Putamen (tissue), 1 donor: ENCODE results near the gene METTL9.
"Not testable (repeated sequence)": the region's sequence is repeated elsewhere in the genome, so short reads cannot be mapped to it uniquely, and the experiment has no call there.

Experiments
- DNase-seq: peaks from one replicate; pipeline ENCODE4 v3.0.0-alpha.2; 2016; ENCODE audit warnings: low spot score

Gene METTL9

GRCh38 chr16:21599122-21600030 is at the start of gene METTL9:
METTL9 (plus strand) TSS chr16:21599577; CDS start chr16:21599734, 157 bp downstream.
- DNase-seq = peak; percentile 96

DNA sequence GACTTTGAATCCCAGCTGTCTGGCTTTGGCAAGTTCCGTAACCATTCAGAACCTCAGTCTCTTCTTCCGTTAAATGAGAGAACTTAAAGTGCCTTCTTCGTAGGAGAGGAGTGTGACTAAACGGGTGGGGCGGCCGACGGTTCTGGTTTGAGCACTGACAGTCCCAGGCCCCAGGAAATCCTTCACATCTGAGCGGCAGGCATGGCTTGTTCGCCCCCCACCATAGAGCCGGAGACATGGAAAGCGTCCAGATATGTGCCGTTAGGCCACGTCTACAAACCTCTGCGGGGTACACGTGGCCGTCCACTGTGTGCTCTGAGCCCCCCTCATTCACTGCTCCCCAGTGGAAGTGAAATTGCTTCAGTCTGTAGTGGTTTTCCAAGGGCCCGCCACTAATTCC is 49.4 kb upstream of the METTL9 start:
- DNase-seq = not testable (repeated sequence)

GRCh38 chr16:21550435-21550834 is 48.9 kb upstream of the METTL9 start:
- DNase-seq = not testable (repeated sequence)

GRCh38 chr16:21551076-21551475 is 48.3 kb upstream of the METTL9 start:
- not testable (repeated sequence) for DNase-seq

GRCh38 chr16:21551600-21551999 is 47.8 kb upstream of the METTL9 start:
- DNase-seq = not testable (repeated sequence)

GRCh38 chr16:21553481-21554296 is 45.7 kb upstream of the METTL9 start:
- DNase-seq = not testable (repeated sequence)

DNA sequence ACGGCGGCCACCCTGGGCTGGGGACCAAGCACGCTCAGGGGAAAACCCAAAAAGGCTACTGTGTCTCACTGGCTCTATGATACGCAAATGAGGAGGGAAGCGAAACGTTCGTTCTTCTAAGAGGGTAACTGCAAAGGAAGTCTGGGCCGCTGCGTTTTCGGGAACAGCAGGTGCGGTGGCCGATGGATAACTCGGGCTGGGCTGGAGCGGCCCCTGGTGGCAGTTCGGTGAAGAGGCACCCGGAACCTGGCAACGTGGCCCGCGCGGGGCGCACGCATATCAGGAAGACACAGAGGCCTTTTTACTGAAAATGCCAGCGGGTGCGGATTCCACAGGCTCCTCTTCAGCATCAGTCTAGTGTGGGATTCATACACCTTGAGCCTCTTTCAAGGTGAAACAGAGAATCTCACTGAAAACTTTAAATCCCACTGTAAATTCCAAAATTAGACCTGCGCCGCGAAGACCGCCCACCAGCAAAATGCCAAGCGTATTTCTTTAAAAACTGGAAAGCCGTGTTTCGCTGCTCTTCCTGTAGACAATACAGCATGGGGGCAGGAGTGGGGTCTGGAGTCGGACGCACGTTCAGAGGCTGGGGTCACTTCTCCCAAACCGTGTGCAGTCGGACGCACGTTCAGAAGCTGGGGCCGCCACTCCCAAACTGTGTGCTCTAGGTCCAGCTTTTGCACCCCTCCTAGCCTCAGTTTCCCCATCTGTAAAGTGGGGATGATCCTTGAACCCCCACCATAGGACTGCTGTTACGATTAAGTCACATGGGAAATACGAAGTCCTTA is 44.4 kb upstream of the METTL9 start:
- peak; percentile 85 for DNase-seq

- not testable (repeated sequence) for DNase-seq
Measured at GRCh38 chr16:21555621-21556020, 43.8 kb upstream of the METTL9 start.

DNA sequence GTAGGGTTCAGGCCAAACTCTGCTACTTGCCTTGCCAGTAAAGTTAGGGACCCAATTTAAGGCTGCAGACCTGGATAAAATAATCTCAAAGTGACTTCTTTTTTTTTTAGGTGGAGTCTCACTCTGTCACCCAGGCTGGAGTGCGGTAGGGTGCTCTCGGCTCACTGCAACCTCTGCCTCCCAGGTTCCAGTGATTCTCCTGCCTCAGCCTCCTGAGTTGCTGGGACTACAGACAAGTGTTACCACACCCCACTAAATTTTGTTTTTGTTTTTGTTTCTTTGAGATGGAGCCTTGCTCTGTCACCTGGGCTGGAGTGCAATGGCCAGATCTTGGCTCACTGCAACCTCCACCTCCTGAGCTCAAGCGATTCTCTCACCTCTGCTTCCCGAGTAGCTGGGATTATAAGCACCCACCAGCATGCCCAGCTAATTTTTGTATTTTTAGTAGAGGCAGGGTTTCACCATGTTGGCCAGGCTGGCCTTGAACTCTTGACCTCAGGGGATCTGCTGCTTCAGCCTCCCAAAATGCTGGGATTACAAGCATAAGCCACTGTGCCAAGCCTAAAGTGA is 43.3 kb upstream of the METTL9 start:
- DNase-seq = not testable (repeated sequence)

DNA sequence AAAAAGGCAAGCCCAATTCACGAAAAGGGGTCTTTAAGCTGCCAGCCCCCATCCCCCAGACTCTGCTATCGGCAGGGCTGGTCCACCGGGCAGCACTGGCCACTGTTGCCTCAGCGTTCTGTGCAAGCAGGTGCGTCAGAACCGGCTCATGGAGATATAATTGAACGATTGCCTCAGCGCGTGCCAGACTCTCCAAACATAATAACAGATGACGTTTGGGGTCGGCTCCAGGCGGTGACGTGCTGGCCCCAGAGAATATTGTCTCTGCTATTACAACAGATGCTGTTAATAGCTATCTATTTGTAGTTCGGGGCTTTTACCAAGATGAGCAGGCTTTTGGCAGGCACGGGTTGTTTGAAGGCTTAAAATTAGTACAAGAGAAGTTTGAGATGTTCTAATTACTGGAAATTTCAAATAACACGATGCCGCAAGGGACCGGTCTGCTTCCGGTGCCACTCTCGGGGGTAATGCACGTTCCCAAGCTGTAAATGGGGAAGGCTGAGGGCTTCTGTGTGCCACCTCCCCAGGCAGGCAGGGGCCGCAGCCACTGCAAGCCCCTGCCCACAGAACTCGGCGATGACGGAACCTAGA is 42.6 kb upstream of the METTL9 start:
- DNase-seq = not testable (repeated sequence)

DNA sequence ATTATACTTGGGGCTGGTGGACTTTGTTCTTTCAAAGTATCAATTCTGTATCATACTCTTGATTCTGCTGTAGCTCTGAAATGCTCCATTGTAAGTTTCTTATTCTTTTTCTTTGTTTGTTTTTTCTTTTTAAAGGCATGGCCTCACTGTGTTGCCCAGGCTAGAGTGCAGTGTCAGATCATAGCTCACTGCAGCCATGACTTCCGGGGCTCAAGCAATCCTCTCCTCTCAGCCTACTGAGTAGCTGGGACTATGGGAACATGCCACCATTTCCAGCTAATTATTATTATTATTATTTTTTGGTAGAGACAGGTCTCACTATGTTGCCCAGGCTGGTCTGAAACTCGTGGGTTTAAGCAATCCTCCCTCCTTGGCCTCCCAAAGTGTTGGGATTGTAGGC is 38.9 kb upstream of the METTL9 start:
- DNase-seq = no peak

DNA sequence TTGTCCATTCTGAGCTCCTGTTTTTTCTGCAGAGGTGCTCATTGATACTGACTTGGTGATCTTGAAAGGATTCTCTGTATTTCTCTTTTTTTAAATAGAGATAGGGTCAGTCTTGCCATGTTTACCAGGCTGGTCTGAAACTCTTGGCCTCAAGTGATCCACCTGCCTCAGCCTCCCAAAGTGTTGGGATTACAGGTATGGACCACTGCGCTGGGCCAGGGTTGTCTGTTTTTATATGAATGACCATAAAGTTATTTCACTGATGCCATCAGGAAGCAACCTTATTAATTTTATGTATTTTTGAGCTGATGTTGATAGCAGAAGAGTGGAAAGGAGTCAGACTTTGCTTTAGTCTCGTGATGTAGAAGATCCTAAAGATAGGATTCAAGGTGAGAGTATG is 35.7 kb upstream of the METTL9 start:
- no peak for DNase-seq

DNA sequence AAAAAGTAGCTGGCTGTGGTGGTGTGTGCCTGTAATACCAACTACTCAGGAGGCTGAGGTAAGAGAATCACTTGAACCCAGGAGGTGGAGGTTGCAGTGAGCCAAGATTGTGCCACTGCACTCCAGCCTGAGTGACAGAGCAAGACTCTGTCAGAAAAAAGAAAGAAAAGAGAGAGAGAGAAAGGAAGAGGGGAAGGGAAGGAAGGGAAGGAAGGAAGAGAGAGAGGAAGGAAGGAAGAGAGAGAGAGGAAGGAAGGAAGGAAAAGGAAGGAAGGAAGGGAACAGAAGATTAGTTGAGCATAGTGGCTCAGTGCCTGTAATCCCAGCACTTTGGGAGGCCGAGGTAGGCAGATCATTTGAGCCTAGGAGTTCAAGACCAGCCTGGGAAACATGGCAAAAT is 35.0 kb upstream of the METTL9 start:
- not testable (repeated sequence) for DNase-seq

- no peak for DNase-seq
Measured at GRCh38 chr16:21565507-21565860, 33.9 kb upstream of the METTL9 start.

DNA sequence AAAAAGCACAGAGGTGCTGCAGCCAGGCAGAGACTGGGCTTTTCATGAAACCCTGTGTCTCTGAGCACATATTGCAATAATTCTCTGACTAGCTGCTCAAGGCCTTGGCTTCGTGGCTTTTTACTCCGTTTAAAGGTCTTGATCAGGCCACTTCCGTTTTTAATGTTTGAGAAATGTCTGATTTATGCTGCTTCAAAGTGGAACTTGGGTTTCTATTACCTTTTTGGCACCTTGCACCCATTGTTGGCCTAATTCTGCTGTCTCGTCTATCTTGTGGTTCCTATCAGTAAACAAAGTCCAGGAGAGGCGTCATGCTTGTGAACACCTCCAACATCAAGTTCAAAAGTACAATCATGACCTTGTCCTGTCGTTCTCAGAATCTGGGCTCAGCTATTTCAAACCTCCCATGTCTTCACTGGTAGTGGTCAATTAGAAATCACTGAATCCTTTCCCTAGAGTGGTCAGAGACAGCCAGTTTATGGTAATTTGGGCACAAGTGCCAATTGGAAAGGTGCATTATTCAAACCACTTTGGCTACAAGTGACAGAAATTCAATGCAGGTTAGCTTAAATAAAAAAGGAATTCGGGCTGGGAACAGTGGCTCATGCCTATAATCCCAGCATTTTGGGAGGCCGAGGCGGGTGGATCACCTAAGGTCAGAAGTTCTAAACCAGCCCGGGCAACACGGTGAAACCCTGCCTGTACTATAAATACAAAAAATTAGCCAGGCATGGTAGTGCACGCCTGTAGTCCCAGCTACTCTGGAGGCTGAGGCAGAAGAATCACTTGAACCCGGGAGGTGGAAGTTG is 33.3 kb upstream of the METTL9 start:
- DNase-seq = no peak

GRCh38 chr16:21566891-21567414 is 32.4 kb upstream of the METTL9 start:
- no peak for DNase-seq

DNA sequence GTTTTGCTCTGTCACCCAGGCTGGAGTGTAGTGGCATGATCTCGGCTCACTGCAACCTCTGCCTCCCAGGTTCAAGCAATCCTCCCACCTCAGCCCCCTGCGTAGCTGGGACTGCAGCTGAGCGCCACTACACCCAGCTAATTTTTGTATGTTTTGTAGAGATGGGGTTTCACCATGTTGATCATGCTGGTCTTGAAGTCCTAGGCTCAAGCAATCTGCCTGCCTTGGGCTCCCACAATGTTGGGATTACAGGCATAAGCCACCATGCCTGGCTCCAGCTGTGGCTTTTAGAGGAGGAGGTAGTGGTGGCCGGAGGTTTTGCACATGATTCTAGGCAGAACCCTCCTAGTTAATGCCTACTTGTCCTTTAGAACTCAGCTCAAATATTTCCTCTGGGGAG is 31.9 kb upstream of the METTL9 start:
- not testable (repeated sequence) for DNase-seq

- DNase-seq = no peak
Measured at GRCh38 chr16:21568502-21569189, 30.7 kb upstream of the METTL9 start.

- no peak for DNase-seq
Measured at GRCh38 chr16:21570676-21571017, 28.7 kb upstream of the METTL9 start.

DNA sequence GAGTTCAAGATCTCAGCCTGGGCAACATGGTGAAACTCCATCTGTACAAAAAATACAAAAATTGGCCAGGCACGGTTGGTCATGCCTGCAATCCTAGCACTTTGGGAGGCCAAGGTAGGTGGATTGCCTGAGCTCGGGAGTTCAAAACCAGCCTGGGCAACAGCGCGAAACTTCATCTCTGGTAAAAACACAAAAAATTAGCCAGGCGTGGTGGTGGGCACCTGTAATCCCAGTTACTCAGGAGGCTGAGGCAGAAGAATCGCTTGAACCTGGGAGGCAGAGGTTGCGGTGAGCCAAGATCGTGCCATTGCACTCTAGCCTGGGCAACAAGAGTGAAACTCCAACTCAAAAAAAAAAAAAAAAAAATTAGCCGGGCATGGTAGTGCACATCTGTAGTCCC is 25.9 kb upstream of the METTL9 start:
- not testable (repeated sequence) for DNase-seq
